Measurements from ENCODE around the gene CMA1.
"Not testable (repeated sequence)": the region's sequence is repeated elsewhere in the genome, so short reads cannot be mapped to it uniquely, and the experiment has no call there.

Gene CMA1, protein sequence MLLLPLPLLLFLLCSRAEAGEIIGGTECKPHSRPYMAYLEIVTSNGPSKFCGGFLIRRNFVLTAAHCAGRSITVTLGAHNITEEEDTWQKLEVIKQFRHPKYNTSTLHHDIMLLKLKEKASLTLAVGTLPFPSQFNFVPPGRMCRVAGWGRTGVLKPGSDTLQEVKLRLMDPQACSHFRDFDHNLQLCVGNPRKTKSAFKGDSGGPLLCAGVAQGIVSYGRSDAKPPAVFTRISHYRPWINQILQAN

DNA sequence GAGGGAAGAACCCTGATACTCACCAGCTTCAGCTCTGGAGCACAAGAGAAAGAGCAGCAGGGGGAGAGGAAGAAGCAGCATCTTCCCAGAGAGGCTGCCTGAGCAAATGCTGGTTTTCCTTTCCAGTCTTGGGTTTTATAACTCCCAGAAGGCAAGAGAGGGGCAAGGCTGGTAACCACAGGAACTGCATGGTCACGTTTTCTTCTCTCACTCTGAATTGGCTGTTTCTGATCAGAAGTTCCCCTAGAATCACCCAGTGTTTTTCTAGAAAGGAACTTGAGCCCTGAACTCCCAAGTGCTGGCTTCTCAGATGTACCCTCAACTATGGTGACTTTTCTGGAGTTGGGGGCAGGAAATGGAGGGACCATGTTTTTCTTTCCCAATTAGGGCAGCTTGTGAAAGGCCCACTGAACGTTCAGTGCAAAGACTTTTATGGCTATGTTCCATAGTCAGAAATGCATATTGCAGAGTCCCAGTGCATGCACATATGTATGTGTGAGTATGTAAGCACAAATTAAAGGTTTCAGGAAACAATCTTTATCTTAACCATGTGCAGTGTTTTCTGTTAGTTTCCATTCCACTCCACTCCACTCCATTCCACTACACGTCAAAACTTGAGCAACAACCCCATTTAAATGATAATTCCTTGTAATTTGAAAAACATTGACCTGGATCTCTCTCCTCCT, at the start of gene CMA1:
TSS of gene CMA1 (minus strand) at position 111 of the 686 bp plus-strand sequence. CDS start at position 81, 30 bp downstream.
- DNase-seq: no peak

GRCh38 chr14:24556756-24557155, 48.7 kb upstream of the CMA1 start:
- no peak for DNase-seq

DNA sequence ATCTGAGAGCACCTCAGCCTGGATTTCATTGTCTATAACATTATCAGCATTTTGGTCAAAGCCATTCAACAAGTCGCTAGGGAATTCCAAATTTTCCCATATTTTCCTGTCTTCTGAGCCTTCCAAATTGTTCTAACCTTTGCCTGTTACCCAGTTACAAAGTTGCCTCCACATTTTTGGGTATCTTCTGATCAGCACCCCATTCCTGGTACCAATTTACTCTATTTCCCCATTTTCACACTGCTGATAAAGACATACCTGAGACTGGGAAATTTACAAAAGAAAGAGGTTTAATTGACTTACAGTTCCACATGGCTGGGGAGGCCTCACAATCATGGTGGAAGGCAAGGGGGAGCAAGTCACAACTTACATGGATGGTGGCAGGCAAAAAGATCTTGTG, 41.0 kb upstream of the CMA1 start:
- DNase-seq: not testable (repeated sequence)

- no peak for DNase-seq
Observed at GRCh38 chr14:24542346-24542936, 34.4 kb upstream of the CMA1 start.

- DNase-seq: no peak
Observed at GRCh38 chr14:24535737-24536136, 27.7 kb upstream of the CMA1 start.

GRCh38 chr14:24534286-24534685, 26.2 kb upstream of the CMA1 start:
- no peak for DNase-seq

DNA sequence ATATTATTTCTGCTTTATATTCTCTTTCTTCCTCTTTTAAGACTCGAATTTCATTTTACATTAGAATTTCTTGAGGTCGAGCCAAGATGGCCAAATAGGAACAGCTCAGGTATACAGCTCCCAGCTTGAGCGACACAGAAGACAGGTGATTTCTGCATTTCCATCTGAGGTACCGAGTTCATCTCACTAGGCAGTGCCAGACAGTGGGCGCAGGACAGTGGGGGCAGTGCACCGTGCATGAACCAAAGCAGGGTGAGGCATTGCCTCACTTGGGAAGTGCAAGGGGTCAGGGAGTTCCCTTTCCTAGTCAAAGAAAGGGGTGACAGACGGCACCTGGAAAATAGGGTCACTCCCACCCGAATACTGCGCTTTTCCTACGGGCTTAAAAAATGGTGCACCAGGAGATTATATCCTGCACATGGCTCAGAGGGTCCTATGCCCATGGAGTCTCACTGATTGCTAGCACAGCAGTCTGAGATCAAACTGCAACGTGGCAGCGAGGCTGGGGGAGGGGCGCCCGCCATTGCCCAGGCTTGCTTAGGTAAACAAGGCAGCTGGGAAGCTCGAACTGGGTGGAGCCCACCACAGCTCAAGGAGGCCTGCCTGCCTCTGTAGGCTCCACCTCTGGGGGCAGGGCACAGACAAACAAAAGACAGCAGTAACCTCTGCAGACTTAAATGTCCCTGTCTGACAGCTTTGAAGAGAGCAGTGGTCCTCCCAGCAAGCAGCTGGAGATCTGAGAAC, 18.0 kb upstream of the CMA1 start:
- DNase-seq: not testable (repeated sequence)

- no peak for DNase-seq
Observed at GRCh38 chr14:24518851-24519250, 10.8 kb upstream of the CMA1 start.

DNA sequence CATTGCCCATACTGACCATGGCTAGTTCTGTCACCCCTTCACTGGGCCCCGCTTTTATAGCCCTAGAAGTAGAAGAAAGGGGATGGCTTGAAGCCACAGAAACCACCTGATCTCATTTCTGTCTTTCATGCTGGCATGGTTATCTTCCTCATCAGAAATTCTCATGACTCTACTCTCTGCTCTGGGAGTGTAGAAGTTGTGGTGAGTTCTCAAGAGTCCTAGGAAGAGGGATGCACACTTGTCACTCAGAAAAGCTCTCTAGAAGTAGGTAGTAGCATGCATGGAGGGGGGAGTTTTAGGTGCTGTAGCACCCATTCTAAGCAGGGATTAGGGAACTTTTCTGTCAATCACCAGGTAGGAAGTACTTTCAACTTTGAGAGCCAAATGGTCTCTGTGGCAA, 6.1 kb upstream of the CMA1 start:
- DNase-seq: no peak

- DNase-seq: no peak
Observed at GRCh38 chr14:24513009-24513408, 4.9 kb upstream of the CMA1 start.

DNA sequence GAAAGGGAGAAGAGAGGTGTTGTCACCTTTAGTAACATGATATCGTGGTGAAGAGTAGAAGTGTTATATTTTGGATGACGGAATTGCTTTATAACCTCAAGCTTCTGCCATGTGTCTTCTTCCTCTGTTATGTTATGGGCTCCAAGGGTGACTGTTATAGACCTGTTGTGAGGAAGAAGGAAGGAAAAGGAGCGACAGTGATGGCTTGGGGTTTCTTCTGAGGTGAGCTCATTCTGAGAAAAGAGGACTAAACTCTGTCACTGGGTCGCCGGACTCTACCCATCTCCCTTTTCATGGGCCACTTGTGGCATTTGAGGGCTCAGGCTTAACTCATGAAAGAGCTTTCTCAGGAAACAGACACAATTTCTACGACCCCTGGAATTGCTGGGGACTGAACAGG, 1.6 kb downstream of the CMA1 start:
- DNase-seq: no peak

DNA sequence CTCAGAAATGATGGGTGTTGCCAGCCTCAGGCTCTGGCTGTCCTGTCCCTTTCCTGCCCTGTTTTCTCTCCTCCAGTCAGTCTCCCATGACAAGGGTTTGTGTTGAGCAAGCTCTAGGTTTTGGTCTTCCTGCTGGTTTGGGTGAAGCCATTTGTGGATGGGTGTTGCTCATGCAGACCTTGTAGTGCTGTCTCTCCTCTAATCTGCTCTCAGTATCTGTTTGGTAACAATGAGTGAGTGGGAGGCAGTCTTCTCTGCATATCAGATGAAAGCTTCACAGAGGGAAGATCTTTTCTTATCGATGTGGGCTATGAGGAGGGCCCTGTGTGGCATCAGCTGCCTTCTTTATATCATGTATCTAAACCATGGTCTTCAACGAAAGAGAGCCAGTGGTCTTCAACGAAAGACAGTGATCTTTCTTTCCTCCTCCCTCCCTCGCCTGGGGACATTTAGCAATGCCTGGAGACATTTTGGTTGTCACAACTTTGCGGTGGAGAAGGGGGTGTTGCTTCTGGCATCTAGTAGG, 3.6 kb downstream of the CMA1 start:
- no peak for DNase-seq

GRCh38 chr14:24491586-24492408, 16.3 kb downstream of the CMA1 start:
- DNase-seq: not testable (repeated sequence)

GRCh38 chr14:24483604-24484252, 24.3 kb downstream of the CMA1 start:
- DNase-seq: no peak

DNA sequence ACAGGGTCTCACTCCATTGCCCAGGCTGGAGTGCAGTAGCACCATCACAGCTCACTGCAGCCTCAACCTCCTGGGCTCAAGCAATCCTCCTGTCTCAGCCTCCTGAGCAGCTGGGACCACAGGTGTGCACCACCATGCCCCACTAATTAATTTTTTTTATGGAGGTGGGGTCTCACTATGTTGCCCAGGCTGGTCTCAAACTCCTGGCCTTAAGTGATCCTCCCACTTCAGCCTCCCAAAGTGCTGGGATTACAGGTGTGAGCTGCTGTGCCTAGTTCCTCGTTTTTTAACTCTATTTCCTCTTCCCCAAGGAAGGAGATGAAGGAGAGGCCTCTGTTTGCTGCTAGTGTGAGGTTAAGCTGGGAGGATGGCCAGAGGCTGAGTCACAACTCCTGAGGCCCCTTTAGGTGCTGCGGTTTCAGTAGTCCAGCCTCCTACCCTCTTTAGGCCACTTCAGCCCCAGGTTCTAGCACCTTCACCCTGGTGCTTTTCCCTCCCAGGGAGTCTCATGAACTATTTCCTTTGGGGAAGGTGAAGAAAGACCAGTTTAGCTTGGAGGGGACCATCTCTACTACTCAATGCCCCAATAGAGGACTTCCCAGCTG, 25.3 kb downstream of the CMA1 start:
- DNase-seq: not testable (repeated sequence)

DNA sequence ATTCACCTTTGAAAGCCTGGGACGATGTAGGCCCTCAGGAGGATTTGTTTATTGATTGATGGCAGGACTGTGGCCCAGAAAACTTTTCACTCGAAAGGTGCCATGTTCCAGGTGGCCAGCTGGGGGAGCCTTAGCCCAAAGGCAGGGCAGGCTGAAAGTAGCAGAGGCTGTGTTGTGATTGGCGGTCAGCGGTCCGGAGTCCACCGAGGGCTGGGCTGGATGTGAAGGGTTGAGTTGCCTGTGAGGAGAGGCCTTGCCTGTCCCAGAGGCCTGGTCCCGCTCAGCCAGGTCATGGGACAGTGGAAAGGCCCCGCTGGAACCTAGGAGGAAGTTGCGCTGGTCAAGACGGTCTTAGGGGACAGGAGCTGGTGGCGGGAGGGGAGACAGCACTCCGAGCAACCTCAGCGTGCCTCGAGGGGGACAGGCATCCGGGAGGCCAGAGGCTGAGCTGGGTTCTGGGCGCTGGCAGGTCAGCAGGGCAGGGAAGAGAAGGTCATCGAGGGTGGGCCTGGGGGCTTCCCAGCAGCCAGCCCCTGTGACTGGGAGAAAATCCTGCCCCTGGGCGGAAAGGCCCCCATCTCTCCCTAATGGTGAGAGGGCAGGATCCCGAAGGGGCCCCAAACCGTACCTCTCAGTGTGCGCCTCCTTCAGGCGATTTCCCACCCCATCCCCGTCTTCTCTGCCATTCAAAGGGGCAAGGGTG, 26.3 kb downstream of the CMA1 start:
- peak in 1 of 2 experiments; percentile 11 for DNase-seq

GRCh38 chr14:24479999-24480398, 28.1 kb downstream of the CMA1 start:
- not testable (repeated sequence) for DNase-seq

DNA sequence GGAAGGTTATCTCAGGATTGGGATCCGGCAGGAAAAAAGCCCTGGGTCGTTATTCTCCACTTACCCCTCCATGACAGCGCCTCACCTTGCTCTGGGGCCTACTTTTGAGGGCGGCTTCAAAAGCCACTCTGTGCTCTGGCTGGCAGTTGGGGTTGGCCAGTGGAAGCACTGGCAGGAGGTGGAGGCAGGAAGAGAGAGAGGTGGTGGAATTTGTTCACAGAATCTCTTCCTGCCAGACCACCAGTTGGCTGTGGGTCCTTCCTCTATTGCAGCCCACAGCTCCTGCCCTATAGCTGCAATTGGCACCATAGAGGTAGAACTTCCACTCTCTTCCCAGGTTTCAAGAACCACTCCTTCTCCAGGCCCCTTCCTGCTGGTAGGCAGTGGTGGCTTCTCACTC, 32.8 kb downstream of the CMA1 start:
- DNase-seq: no peak

GRCh38 chr14:24473211-24473610, 34.9 kb downstream of the CMA1 start:
- DNase-seq: no peak

GRCh38 chr14:24470450-24470849, 37.6 kb downstream of the CMA1 start:
- DNase-seq: not testable (repeated sequence)

GRCh38 chr14:24465805-24466204, 42.3 kb downstream of the CMA1 start:
- DNase-seq: no peak
